SK-N-SH (cell line): ENCODE measurements around the gene STOML1. TPM values are rescaled to one million over a fixed set of nuclear protein-coding genes. Genes with fewer than 3 reads are reported as not detected.

Experiments
- CTCF ChIA-PET: fragments of 300-600, 350-600 bp; formaldehyde crosslinking; extraction: SDS; loops from one replicate; lab custom pipeline; 2021; lab: Yijun Ruan, JAX
- POLR2A ChIA-PET: fragments of 350-600 bp; sonication (Branson Sonifier 250); formaldehyde crosslinking; extraction: SDS; loops from one replicate; lab custom pipeline; 2020; ENCODE audit warnings: antibody characterized with exemption, inconsistent platforms; lab: Yijun Ruan, JAX
- DNase-seq: peaks from one replicate; pipeline ENCODE4 v3.0.0; 2012
- H2AFZ ChIP-seq: fragments of 200-600 bp; sonication (generic); 2 replicates; pipeline ENCODE4 v1.8.1; 2016; ENCODE audit warnings: antibody characterized with exemption, mild to moderate bottlenecking, low read depth
- H3F3A ChIP-seq: fragments of 200-600 bp; sonication (generic); replicated peaks from 2 replicates; pipeline ENCODE3; 2016; ENCODE audit warnings: antibody characterized with exemption, mild to moderate bottlenecking; ENCODE audit not compliant: insufficient read depth
- H3K27ac ChIP-seq, 2 experiments: fragments of 200-500 bp in 1 of 2; fragments of 200-600 bp in 1 of 2; sonication (Bioruptor generic) in 1 of 2; sonication (generic), shearing (Covaris generic) in 1 of 2; 2 replicates each; pipeline versions ENCODE4 v1.5.1 to v1.6.1; 2014 to 2016; ENCODE audit warnings: low read depth in 2 of 2, inconsistent platforms in 1 of 2, low read length in 1 of 2, mild to moderate bottlenecking in 1 of 2, mixed read lengths in 1 of 2
- H3K27me3 ChIP-seq: fragments of 200-600 bp; sonication (generic), shearing (Covaris generic); 2 replicates; pipeline ENCODE4 v1.6.1; 2016; ENCODE audit warnings: mixed run types; ENCODE audit not compliant: insufficient read depth
- H3K36me3 ChIP-seq, 2 experiments: fragments of 200-500 bp in 1 of 2; fragments of 200-600 bp in 1 of 2; sonication (Bioruptor generic) in 1 of 2; sonication (generic) in 1 of 2; replicated peaks in 1 of 2; 2 replicates each; pipeline versions ENCODE3 to v1.5.1; 2014 to 2016; ENCODE audit warnings: low read length in 1 of 2, mild to moderate bottlenecking in 1 of 2; ENCODE audit not compliant: insufficient read depth in 2 of 2, control insufficient read depth in 1 of 2
- H3K4me1 ChIP-seq, 2 experiments: fragments of 200-500 bp in 1 of 2; fragments of 200-600 bp in 1 of 2; sonication (Bioruptor generic) in 1 of 2; sonication (generic), shearing (Covaris generic) in 1 of 2; 2 replicates each; pipeline versions ENCODE4 v1.5.1 to v1.6.1; 2014 to 2016; ENCODE audit warnings: low read depth in 1 of 2, low read length in 1 of 2, mixed run types in 1 of 2; ENCODE audit not compliant: insufficient read depth in 2 of 2, control insufficient read depth in 1 of 2
- H3K4me2 ChIP-seq: fragments of 200-600 bp; sonication (generic), shearing (Covaris generic); 2 replicates; pipeline ENCODE4 v1.6.1; 2017; ENCODE audit warnings: mixed run types
- H3K4me3 ChIP-seq, 2 experiments: fragments of 200-500 bp in 1 of 2; fragments of 200-600 bp in 1 of 2; sonication (Bioruptor generic) in 1 of 2; sonication (generic), shearing (Covaris generic) in 1 of 2; 2 replicates each; pipeline versions ENCODE4 v1.5.1 to v1.8.1; 2014 to 2016; ENCODE audit warnings: low read depth in 2 of 2, inconsistent platforms in 1 of 2, low read length in 1 of 2, mild to moderate bottlenecking in 1 of 2, mixed read lengths in 1 of 2, moderate library complexity in 1 of 2
- H3K79me2 ChIP-seq: fragments of 200-600 bp; sonication (generic); 2 replicates; pipeline ENCODE4 v1.8.1; 2017; ENCODE audit warnings: mild to moderate bottlenecking; ENCODE audit not compliant: insufficient read depth
- H3K9ac ChIP-seq: fragments of 200-600 bp; sonication (generic); 2 replicates; pipeline ENCODE4 v1.6.1; 2017; ENCODE audit warnings: mixed run types
- H3K9me2 ChIP-seq: fragments of 200-600 bp; sonication (generic); 2 replicates; pipeline ENCODE4 v1.6.1; 2017; ENCODE audit warnings: mixed run types
- H3K9me3 ChIP-seq: fragments of 200-600 bp; sonication (generic); 2 replicates; pipeline ENCODE4 v1.6.1; 2017; ENCODE audit warnings: mixed run types, mild to moderate bottlenecking, moderate library complexity
- H4K20me1 ChIP-seq: fragments of 200-600 bp; sonication (generic); 2 replicates; pipeline ENCODE4 v1.6.1; 2017; ENCODE audit warnings: mild to moderate bottlenecking, mixed run types; ENCODE audit not compliant: insufficient read depth
- CHD2 ChIP-seq: fragments of 150-350 bp; IDR thresholded peaks from 2 replicates; pipeline ENCODE4 v1.6.1; 2018; ENCODE audit warnings: low read length; ENCODE audit not compliant: partially characterized antibody
- CTCF ChIP-seq: fragments of 200-600 bp; sonication (generic); IDR thresholded peaks from 2 replicates; pipeline ENCODE4 v1.6.1; 2017; ENCODE audit warnings: antibody characterized with exemption, mild to moderate bottlenecking, moderate library complexity
- EP300 ChIP-seq, 2 experiments: IDR thresholded peaks; 2 replicates each; pipeline versions ENCODE4 v1.4.0 to v1.6.1; 2012; ENCODE audit warnings: borderline replicate concordance in 1 of 2, low read depth in 1 of 2, low read length in 1 of 2
- FOSL2 ChIP-seq: IDR thresholded peaks from 2 replicates; pipeline ENCODE4 v1.4.0; 2012; ENCODE audit warnings: low read depth, mild to moderate bottlenecking, moderate library complexity, borderline replicate concordance
- FOXM1 ChIP-seq: IDR thresholded peaks from 2 replicates; pipeline ENCODE4 v1.4.0; 2012; ENCODE audit warnings: low read depth, mild to moderate bottlenecking
- GATA2 ChIP-seq: sonication (generic); formaldehyde crosslinking; IDR thresholded peaks from 2 replicates; pipeline ENCODE4 v1.5.0; 2020; ENCODE audit warnings: mild to moderate bottlenecking, missing genetic modification reagents
- IRF3 ChIP-seq: fragments of 150-350 bp; IDR thresholded peaks from 2 replicates; pipeline ENCODE4 v1.6.1; 2016; ENCODE audit warnings: mild to moderate bottlenecking, low read depth, low read length
- NFIC ChIP-seq: IDR thresholded peaks from 2 replicates; pipeline ENCODE4 v1.4.0; 2012; ENCODE audit warnings: borderline replicate concordance
- NRF1 ChIP-seq: IDR thresholded peaks from 2 replicates; pipeline ENCODE4 v1.6.1; 2012; ENCODE audit warnings: low read depth, mild to moderate bottlenecking, low read length
- RAD21 ChIP-seq: IDR thresholded peaks from 2 replicates; pipeline ENCODE4 v1.6.1; 2012; ENCODE audit warnings: mild to moderate bottlenecking, low read length
- REST ChIP-seq: IDR thresholded peaks from 2 replicates; pipeline ENCODE4 v1.6.1; 2012; ENCODE audit warnings: mild to moderate bottlenecking, low read depth, low read length, moderate library complexity
- SMC3 ChIP-seq: IDR thresholded peaks from 2 replicates; pipeline ENCODE4 v1.6.1; 2012; ENCODE audit warnings: low read depth, low read length, improper control_type of control experiment
- TAF1 ChIP-seq: IDR thresholded peaks from 2 replicates; pipeline ENCODE4 v1.6.1; 2012; ENCODE audit warnings: low read depth, mild to moderate bottlenecking, low read length, moderate library complexity, borderline replicate concordance
- TCF12 ChIP-seq: IDR thresholded peaks from 2 replicates; pipeline ENCODE4 v1.4.0; 2012
- TEAD4 ChIP-seq: IDR thresholded peaks from 2 replicates; pipeline ENCODE4 v1.4.0; 2012; ENCODE audit warnings: mild to moderate bottlenecking, borderline replicate concordance; ENCODE audit not compliant: insufficient read depth
- USF1 ChIP-seq: IDR thresholded peaks from 2 replicates; pipeline ENCODE4 v1.4.0; 2012; ENCODE audit warnings: low read depth, borderline replicate concordance
- YY1 ChIP-seq: IDR thresholded peaks from 2 replicates; pipeline ENCODE4 v1.4.0; 2012; ENCODE audit warnings: low read depth, mild to moderate bottlenecking
- WGBS: methylation state at CpG from one replicate; pipeline ENCODE4 v1.1.6; 2017; ENCODE audit warnings: low lambda C conversion rate; 5-methylcytosine and 5-hydroxymethylcytosine counted together
- polyA plus RNA-seq, 3 experiments: library from polyadenylated mRNA; depleted of rRNA; stranded (reverse); fragments of >200 nt; gene quantifications; 2 replicates each; pipeline ENCODE4 v1.2.3, GENCODE V29; 2012

The STOML1 gene
- polyA plus RNA-seq, 1 of the 3 experiments (the other 2 are of a cell fraction) = 20.4 TPM

GRCh38 chr15:73986055-73986775 lies 5.9 kb downstream of the STOML1 start:
- Histone ChIP-seq H3K4me3 (no peak overlapping the region), H3K36me3 (no peaks in the 10 kb centered on the region), H3K9me2 (no peaks in the 10 kb centered on the region), H3F3A (peaks cover 33% of the 10 kb centered on the region), H3K4me1 (peaks cover 49 to 57% of the 10 kb centered on the region in 2 experiments; a peak in 3 of 4 replicates), H3K27me3 (no peaks in the 10 kb centered on the region), H2AFZ (no peak overlapping the region), H3K79me2 (no peaks in the 10 kb centered on the region), H3K9me3 (no peaks in the 10 kb centered on the region), H3K9ac (no peak overlapping the region), H4K20me1 (no peaks in the 10 kb centered on the region), H3K27ac (no peak overlapping the region), H3K4me2 (no peak overlapping the region)
- POLR2A ChIA-PET = no interaction called here
- TF ChIP-seq RAD21 (no peak), REST (no peak), YY1 (no peak), IRF3 (no peak), SMC3 (no peak), NRF1 (no peak), NFIC (no peak), TCF12 (no peak), TEAD4 (no peak), GATA2 (CRISPR knock-in tag) (no peak), FOXM1 (no peak), EP300 (IDR thresholded peaks at IDR 0.05; ENCODE audit: borderline replicate concordance in 1 of 2, low read depth in 1 of 2, low read length in 1 of 2) (no peak), CHD2 (no peak), CTCF (no peak), USF1 (no peak), TAF1 (no peak), FOSL2 (no peak)
- whole genome bisulfite sequencing = 68% methylated on average over 7 of the region's 7 CpGs
- CTCF ChIA-PET = interaction anchor here (1.0 to 1.7 kb wide), 7 partner anchors 11 to 62 kb away, joined by 3 to 7 read pairs (median 3); no protein-coding TSS in a partner anchor
- peak; percentile 40 for DNase-seq
